B cell (primary cell): Measurements from ENCODE around the gene KIAA0825. TPM values are rescaled to one million over a fixed set of nuclear protein-coding genes. Genes with fewer than 3 reads are reported as not detected.

ENCODE experiments used
- ATAC-seq: fragments of 200-7000 bp; cut with Tn5 transposase; one replicate; pipeline ENCODE4 v1.10.0; 2021; ENCODE audit warnings: low read depth, mild to moderate bottlenecking, moderate number of reproducible peaks, moderate library complexity
- CTCF ChIA-PET: fragments of 350-600 bp; sonication (Branson Sonifier 250); formaldehyde crosslinking; loops from one replicate; lab custom pipeline; 2021; ENCODE audit warnings: antibody characterized with exemption, inconsistent platforms; lab: Charles Lee
- POLR2A ChIA-PET: fragments of 350-600 bp; sonication (Branson Sonifier 250); formaldehyde crosslinking; loops from one replicate; lab custom pipeline; 2021; ENCODE audit warnings: antibody characterized with exemption; lab: Charles Lee
- DNase-seq: peaks from one replicate; pipeline ENCODE4 v3.0.0; 2013
- H2AFZ ChIP-seq: 2 replicates; pipeline ENCODE4 v1.6.1; 2012; ENCODE audit warnings: mild to moderate bottlenecking, low read depth, low read length; ENCODE audit not compliant: insufficient read depth, poor library complexity, severe bottlenecking
- H3K27ac ChIP-seq, 2 donors: 1 replicate in 1 of 2; 2 replicates in 1 of 2; pipeline ENCODE4 v1.5.1; 2012 to 2013; ENCODE audit warnings: low read length in 2 of 2, mild to moderate bottlenecking in 2 of 2, moderate library complexity in 1 of 2
- H3K27me3 ChIP-seq, 4 experiments: fragments of 200-600 bp in 1 of 4; sonication (generic) in 1 of 4; replicated peaks in 1 of 4; 1 replicate in 2 of 4; 2 replicates in 2 of 4; pipeline versions ENCODE4 v1.6.1 to v1.7.0; 2013 to 2016; ENCODE audit warnings: low read length in 3 of 4, mild to moderate bottlenecking in 2 of 4, mixed read lengths in 1 of 4, moderate library complexity in 1 of 4; ENCODE audit not compliant: insufficient read depth in 4 of 4, control insufficient read depth in 3 of 4; ENCODE audit errors: control extremely low read depth in 1 of 4
- H3K36me3 ChIP-seq, 2 experiments: replicated peaks in 1 of 2; 1 replicate in 1 of 2; 2 replicates in 1 of 2; pipeline versions ENCODE4 v1.6.1 to v1.7.1; 2013; ENCODE audit warnings: low read length in 1 of 2; ENCODE audit not compliant: insufficient read depth in 2 of 2, control insufficient read depth in 1 of 2; ENCODE audit errors: control extremely low read depth in 1 of 2, extremely low read depth in 1 of 2
- H3K4me1 ChIP-seq, 2 donors: fragments of 200-600 bp in 1 of 2; sonication (generic) in 1 of 2; 1 replicate in 1 of 2; 2 replicates in 1 of 2; pipeline versions ENCODE4 v1.5.1 to v1.6.1; 2013 to 2017; ENCODE audit warnings: low read length in 2 of 2; ENCODE audit not compliant: control insufficient read depth in 2 of 2, insufficient read depth in 2 of 2
- H3K4me2 ChIP-seq: replicated peaks from 2 replicates; pipeline ENCODE3; 2012; ENCODE audit warnings: mild to moderate bottlenecking, low read depth, low read length; ENCODE audit not compliant: poor library complexity, severe bottlenecking
- H3K4me3 ChIP-seq, 5 experiments: fragments of 200-600 bp in 1 of 5; sonication (generic) in 1 of 5; 1 replicate in 3 of 5; 2 replicates in 2 of 5; pipeline versions ENCODE4 v1.5.1 to v1.7.0; 2011 to 2016; ENCODE audit warnings: low read length in 4 of 5, mild to moderate bottlenecking in 4 of 5, low read depth in 2 of 5, control low read depth in 1 of 5, moderate library complexity in 1 of 5; ENCODE audit not compliant: insufficient read depth in 1 of 5; ENCODE audit errors: control extremely low read depth in 1 of 5, extremely low read depth in 1 of 5
- H3K79me2 ChIP-seq: fragments of 200-600 bp; sonication (generic); one replicate; pipeline ENCODE4 v1.6.0; 2016; ENCODE audit warnings: low read length; ENCODE audit not compliant: control insufficient read depth, insufficient read depth
- H3K9ac ChIP-seq: fragments of 200-600 bp; sonication (generic); 2 replicates; pipeline ENCODE4 v1.6.1; 2017; ENCODE audit warnings: mild to moderate bottlenecking, low read length, moderate library complexity
- H3K9me3 ChIP-seq, 3 donors: one replicate each; pipeline versions ENCODE4 v1.6.1 to v1.7.1; 2013; ENCODE audit warnings: low read length in 2 of 3; ENCODE audit not compliant: control insufficient read depth in 2 of 3, insufficient read depth in 1 of 3; ENCODE audit errors: control extremely low read depth in 1 of 3
- H4K20me1 ChIP-seq: 2 replicates; pipeline ENCODE4 v1.6.0; 2012; ENCODE audit warnings: mild to moderate bottlenecking, low read length; ENCODE audit not compliant: insufficient read depth, control insufficient read depth, poor library complexity, severe bottlenecking
- H3K27ac Mint-ChIP-seq: one replicate; pipeline ENCODE4 v1.8.0; 2021; ENCODE audit warnings: mixed read lengths
- H3K27me3 Mint-ChIP-seq: one replicate; pipeline ENCODE4 v1.8.0; 2021; ENCODE audit warnings: mixed read lengths
- H3K4me1 Mint-ChIP-seq: one replicate; pipeline ENCODE4 v1.8.0; 2021; ENCODE audit warnings: mixed read lengths
- H3K4me3 Mint-ChIP-seq: one replicate; pipeline ENCODE4 v1.8.0; 2021; ENCODE audit warnings: mixed read lengths
- H3K9me3 Mint-ChIP-seq: one replicate; pipeline ENCODE4 v1.8.0; 2022; ENCODE audit warnings: mixed read lengths; ENCODE audit not compliant: insufficient read depth
- CTCF ChIP-seq: fragments of 200-600 bp; IDR thresholded peaks from one replicate; pipeline ENCODE4 v1.8.0; 2022; ENCODE audit warnings: antibody characterized with exemption, mild to moderate bottlenecking
- EZH2 ChIP-seq: IDR thresholded peaks from 2 replicates; pipeline ENCODE4 v1.6.1; 2012; ENCODE audit warnings: borderline replicate concordance, low read depth, mild to moderate bottlenecking, moderate library complexity, low read length; ENCODE audit not compliant: insufficient read depth, poor library complexity, severe bottlenecking
- WGBS: methylation state at CpG from one replicate; pipeline ENCODE4 v1.1.5; 2013; ENCODE audit warnings: missing lambda C conversion rate; ENCODE audit not compliant: insufficient coverage; 5-methylcytosine and 5-hydroxymethylcytosine counted together
- intact Hi-C: fragments of 100-400 bp; cut with micrococcal nuclease; formaldehyde crosslinking; loops from one replicate; pipeline ENCODE4 v1.10.0; 2022
- polyA plus RNA-seq: library from polyadenylated mRNA; depleted of rRNA; stranded (reverse); fragments of >200 nt; gene quantifications from 2 replicates; pipeline ENCODE4 v1.2.3, GENCODE V29; 2012
- total RNA-seq, 2 donors: library from RNA; stranded (reverse); fragments of 120-200 nt in 1 of 2; gene quantifications; 1 replicate in 1 of 2; 2 replicates in 1 of 2; pipeline versions ENCODE4 v1.2.3 to v1.2.4, GENCODE V29; 2013 to 2022

Gene KIAA0825
- total and polyA plus RNA-seq, 2 donors (not counting 1 experiment from before 2014, with no cell fraction given): 0.43 to 2.7 TPM

- H3K79me2 ChIP-seq: peaks cover 26% of the 10 kb centered on the region
- ATAC-seq: no peak
- ChIA-PET POLR2A (no interaction called here), CTCF (no interaction called here)
- peaks cover 0 to 11% (median 0%) of the 10 kb centered on the region in 4 experiments for H3K27me3 ChIP-seq
- no peak overlapping the region for H3K4me3 ChIP-seq
- Mint-ChIP-seq H3K27ac (no peak overlapping the region), H3K9me3 (peaks cover 7% of the 10 kb centered on the region), H3K4me1 (peaks cover 35% of the 10 kb centered on the region), H3K4me3 (no peak overlapping the region), H3K27me3 (peaks cover 18% of the 10 kb centered on the region)
- intact Hi-C loops: no loop called here
- H4K20me1 ChIP-seq: no peaks in the 10 kb centered on the region
- no peak overlapping the region for H3K9ac ChIP-seq
- H3K4me1 ChIP-seq: peaks cover 7 to 12% of the 10 kb centered on the region in 2 donors
- peaks cover 2 to 14% (median 10%) of the 10 kb centered on the region in 3 donors for H3K9me3 ChIP-seq
- H3K4me2 ChIP-seq: no peak overlapping the region
- WGBS: no CpG with 5 or more reads among the region's 2 CpGs
- H3K36me3 ChIP-seq: no peaks in the 10 kb centered on the region
- peak overlapping the region; percentile 92 for H2AFZ ChIP-seq
- no peak for DNase-seq
- no peak overlapping the region for H3K27ac ChIP-seq
- TF ChIP-seq EZH2 (no peak), CTCF (no peak)
These were observed 505.3 kb downstream of the KIAA0825 start for GRCh38 chr5:94113087-94113486.

GRCh38 chr5:94111209-94112004, 507.0 kb downstream of the KIAA0825 start:
- peak overlapping the region; percentile 95 for H3K4me3 Mint-ChIP-seq
- Histone ChIP-seq H3K4me2 (peak overlapping the region; percentile 70), H3K27ac (peak overlapping the region; percentile 81 to 90), H3K79me2 (peaks cover 42% of the 10 kb centered on the region), H3K27me3 (peaks cover 0 to 4% (median 0%) of the 10 kb centered on the region in 4 experiments), H2AFZ (peak overlapping the region; percentile 92), H4K20me1 (peaks cover 4% of the 10 kb centered on the region), H3K36me3 (no peaks in the 10 kb centered on the region), H3K9me3 (peaks cover 2 to 4% (median 3%) of the 10 kb centered on the region in 3 donors), H3K4me1 (peaks cover 7 to 12% of the 10 kb centered on the region in 2 donors), H3K4me3 (peak overlapping the region; percentile 68 to 95 (median 91)), H3K9ac (peak overlapping the region; percentile 77)
- DNase-seq (peak; percentile 94), ATAC-seq (peak; percentile 95)
- H3K4me1 Mint-ChIP-seq: peaks cover 40% of the 10 kb centered on the region
- WGBS: under 1% methylated on average over 47 of the region's 51 CpGs
- CTCF ChIA-PET: no interaction called here
- H3K9me3 Mint-ChIP-seq: peaks cover 7% of the 10 kb centered on the region
- H3K27ac Mint-ChIP-seq: peak overlapping the region; percentile 90
- intact Hi-C loops: loop anchor here (1.0 kb wide), 2 partner anchors 491 to 507 kb away; partner anchors contain the start of genes KIAA0825 and SLF1
- POLR2A ChIA-PET: no interaction called here
- TF ChIP-seq CTCF (no peak), EZH2 (no peak)
- peaks cover 18% of the 10 kb centered on the region for H3K27me3 Mint-ChIP-seq
